NOMO-1 treated with DMSO at 0.1 percent for 48 hours (cell line): ENCODE results near the gene ERGIC3.

Experiments
- DNase-seq: peaks from one replicate; lab custom pipeline; 2025; ENCODE audit not compliant: unreplicated experiment; lab: John Stamatoyannopoulos, UW

ERGIC3 gene

GRCh38 chr20:35541783-35542662 lies at the start of gene ERGIC3:
Gene ERGIC3 (plus strand): TSS chr20:35542078. CDS start chr20:35542098, 20 bp downstream.
- DNase-seq = peak; percentile 94

GRCh38 chr20:35492352-35492751 lies 49.5 kb upstream of the ERGIC3 start:
- no peak for DNase-seq

- DNase-seq = no peak
Measured at GRCh38 chr20:35496481-35496880, 45.4 kb upstream of the ERGIC3 start.

DNA sequence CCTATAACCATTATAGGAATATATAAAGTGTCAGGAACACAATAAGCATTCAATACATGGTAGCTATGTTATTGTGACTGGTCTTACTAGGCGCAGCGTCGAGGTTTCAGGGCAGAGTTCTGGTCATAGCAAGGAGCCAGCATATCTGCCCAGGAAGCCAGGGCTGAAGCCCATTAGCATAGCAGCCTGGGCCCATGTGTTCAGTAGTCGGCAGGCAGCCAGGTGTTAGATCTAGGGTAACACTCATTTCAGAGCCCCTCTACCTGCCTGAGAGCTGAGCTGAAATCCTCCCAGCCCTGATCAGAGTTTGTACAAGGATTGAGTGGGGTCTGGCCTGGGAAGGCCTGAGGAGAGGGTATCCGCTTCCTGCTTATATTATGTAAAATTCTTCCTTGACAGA lies 44.6 kb upstream of the ERGIC3 start:
- DNase-seq = no peak

- DNase-seq = no peak
Measured at GRCh38 chr20:35497780-35498189, 44.1 kb upstream of the ERGIC3 start.

- DNase-seq = no peak
Measured at GRCh38 chr20:35499271-35499670, 42.6 kb upstream of the ERGIC3 start.

- DNase-seq = peak; percentile 71
Measured at GRCh38 chr20:35502352-35502751, 39.5 kb upstream of the ERGIC3 start.

DNA sequence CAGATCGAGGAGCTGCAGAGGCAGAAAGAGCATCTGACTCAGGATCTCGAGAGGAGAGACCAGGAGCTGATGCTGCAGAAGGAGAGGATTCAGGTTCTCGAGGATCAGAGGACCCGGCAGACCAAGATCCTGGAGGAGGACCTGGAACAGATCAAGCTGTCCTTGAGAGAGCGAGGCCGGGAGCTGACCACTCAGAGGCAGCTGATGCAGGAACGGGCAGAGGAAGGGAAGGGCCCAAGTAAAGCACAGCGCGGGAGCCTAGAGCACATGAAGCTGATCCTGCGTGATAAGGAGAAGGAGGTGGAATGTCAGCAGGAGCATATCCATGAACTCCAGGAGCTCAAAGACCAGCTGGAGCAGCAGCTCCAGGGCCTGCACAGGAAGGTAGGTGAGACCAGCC lies 38.6 kb upstream of the ERGIC3 start:
- DNase-seq = no peak

GRCh38 chr20:35503841-35504561 lies 37.9 kb upstream of the ERGIC3 start:
- DNase-seq = no peak

- DNase-seq = no peak
Measured at GRCh38 chr20:35504751-35505150, 37.1 kb upstream of the ERGIC3 start.

DNA sequence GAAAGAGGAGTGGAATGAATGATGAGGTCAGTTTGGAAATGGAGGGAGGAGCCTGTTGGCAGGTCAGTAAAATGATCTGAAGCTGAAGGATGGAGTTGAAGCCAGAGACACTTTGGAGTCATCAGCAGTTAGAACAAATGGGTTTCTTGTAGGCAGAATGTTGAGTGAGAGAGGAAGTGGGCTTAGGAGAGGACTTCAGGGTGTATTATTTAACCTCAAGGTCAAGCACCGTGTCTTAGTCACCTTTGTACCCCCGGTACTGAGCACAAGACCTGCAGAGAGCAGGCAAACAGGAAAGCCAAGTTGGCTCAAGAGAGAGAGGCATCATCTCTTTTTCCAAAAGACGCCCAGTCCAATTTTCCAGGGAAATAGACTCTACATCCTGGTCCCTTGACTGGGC lies 35.7 kb upstream of the ERGIC3 start:
- DNase-seq = no peak

- no peak for DNase-seq
Measured at GRCh38 chr20:35506872-35507638, 34.8 kb upstream of the ERGIC3 start.

- DNase-seq = no peak
Measured at GRCh38 chr20:35508493-35509218, 33.2 kb upstream of the ERGIC3 start.

DNA sequence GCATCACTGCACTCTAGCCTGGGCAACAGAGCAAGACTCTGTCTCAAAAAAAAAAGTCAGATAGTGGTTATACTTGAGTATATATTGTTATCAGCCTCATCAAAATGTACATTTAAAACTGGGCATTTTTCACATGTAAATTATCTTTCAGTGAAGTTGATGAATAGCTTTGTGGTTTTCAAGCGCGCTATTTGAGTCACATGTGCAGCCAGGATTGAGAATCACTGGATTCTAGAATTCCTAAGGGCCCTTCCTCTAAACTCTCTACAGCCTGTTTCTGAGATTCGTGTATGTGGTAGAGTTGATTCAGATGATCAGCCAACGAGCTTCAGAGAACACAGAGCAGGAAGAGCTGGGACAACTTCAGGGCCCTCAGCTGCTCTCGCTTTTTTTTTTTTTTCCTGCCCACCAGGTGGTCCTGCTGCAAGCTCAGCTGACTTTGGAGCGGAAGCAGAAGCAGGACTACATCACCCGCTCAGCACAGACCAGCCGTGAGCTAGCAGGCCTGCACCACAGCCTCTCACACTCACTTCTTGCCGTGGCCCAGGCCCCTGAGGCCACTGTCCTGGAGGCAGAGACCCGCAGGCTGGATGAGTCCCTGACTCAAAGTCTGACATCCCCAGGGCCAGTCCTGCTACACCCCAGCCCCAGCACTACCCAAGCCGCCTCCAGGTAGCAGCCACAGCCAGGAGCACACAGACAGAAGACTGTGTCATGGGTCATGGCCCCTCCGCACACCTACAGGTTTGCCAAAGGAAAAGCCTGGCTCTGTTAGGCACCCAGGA lies 30.7 kb upstream of the ERGIC3 start:
- no peak for DNase-seq

DNA sequence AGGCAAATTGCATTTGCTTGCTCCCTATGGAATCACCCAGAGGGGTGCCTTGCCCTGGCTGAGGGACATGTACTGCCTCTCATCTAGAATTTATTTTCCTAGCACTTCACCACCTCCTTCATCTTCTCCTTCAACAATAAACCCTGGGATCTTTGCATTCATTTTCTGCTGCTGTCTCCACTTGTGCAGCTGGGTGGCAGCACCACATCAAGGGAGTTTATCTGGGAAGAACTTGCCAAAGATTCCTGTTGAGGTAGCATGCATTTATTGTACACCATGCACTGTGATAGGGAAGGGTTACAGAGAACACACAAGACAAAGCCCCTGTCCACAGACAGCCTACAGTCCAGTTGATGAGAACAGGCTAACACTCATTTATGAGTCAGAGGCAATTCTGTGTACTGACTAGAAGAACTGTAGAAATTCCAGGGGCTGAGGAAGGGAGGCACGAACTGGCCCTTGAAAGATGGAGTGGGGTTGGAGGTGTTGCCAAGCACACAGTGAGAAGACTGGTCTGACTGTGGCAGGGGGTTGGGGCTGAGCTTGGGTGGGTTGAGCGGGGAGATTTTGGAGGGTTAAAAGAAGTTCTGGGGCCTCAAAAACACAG lies 30.0 kb upstream of the ERGIC3 start:
- DNase-seq = no peak

GRCh38 chr20:35514371-35514932 lies 27.4 kb upstream of the ERGIC3 start:
- no peak for DNase-seq

GRCh38 chr20:35515341-35515740 lies 26.5 kb upstream of the ERGIC3 start:
- no peak for DNase-seq

GRCh38 chr20:35515949-35516645 lies 25.8 kb upstream of the ERGIC3 start:
- no peak for DNase-seq

DNA sequence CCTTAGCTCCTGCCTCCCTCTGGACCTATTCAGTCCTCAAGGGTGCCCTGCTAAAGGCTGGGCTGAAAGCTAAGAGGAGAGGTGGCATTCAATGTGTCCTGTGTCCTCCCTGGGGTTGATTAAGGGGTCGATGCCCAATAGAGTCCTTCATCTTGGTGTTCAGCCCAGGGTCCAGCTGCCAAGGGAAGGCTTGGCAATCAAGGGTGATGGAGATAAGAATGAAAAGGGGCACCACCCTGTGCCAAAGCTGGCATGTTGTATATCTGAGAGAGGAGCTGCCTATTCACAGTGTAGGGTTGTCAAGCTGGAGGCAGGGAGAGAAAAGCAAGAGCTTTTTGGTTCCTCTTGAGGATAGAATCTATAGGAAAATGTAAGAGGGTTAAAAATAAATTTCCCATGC lies 24.8 kb upstream of the ERGIC3 start:
- DNase-seq = no peak
